ENCODE data around the gene FHOD3.

The FHOD3 gene

GRCh38 chr18:36262971-36263370 is 34.5 kb upstream of the FHOD3 start:
- DNase-seq (ENCODE audit: low read depth), result no peak
- TF ChIP-seq POLR2A (IDR thresholded peaks at IDR 0.05; ENCODE audit: extremely low read depth, insufficient read length) (no peak), MYC (IDR thresholded peaks at IDR 0.05; ENCODE audit: low read depth, low read length) (no peak), MAX (IDR thresholded peaks at IDR 0.05; ENCODE audit: low read depth, low read length) (no peak)
- H3K4me3 ChIP-seq (ENCODE audit: low read depth, low read length), result no peak overlapping the region

- no peak for DNase-seq (ENCODE audit: low read depth)
- TF ChIP-seq CTCF (IDR thresholded peaks at IDR 0.05; ENCODE audit: low read depth, low read length) (no peak), POLR2A (IDR thresholded peaks at IDR 0.05; ENCODE audit: extremely low read depth, insufficient read length) (no peak), MAX (IDR thresholded peaks at IDR 0.05; ENCODE audit: low read depth, low read length) (no peak), MYC (IDR thresholded peaks at IDR 0.05; ENCODE audit: low read depth, low read length) (no peak)
- H3K4me3 ChIP-seq (ENCODE audit: low read depth, low read length), result no peak overlapping the region
These were observed 33.2 kb upstream of the FHOD3 start for GRCh38 chr18:36264283-36264682.

GRCh38 chr18:36265015-36265414 is 32.5 kb upstream of the FHOD3 start:
- H3K4me3 ChIP-seq (ENCODE audit: low read depth, low read length), result no peak overlapping the region
- TF ChIP-seq MAX (IDR thresholded peaks at IDR 0.05; ENCODE audit: low read depth, low read length), result no peak
- TF ChIP-seq POLR2A (IDR thresholded peaks at IDR 0.05; ENCODE audit: extremely low read depth, insufficient read length), result no peak
- TF ChIP-seq CTCF (IDR thresholded peaks at IDR 0.05; ENCODE audit: low read depth, low read length), result no peak
- TF ChIP-seq MYC (IDR thresholded peaks at IDR 0.05; ENCODE audit: low read depth, low read length), result no peak
- no peak for DNase-seq (ENCODE audit: low read depth)

- TF ChIP-seq MYC (IDR thresholded peaks at IDR 0.05; ENCODE audit: low read depth, low read length), result no peak
- no peak overlapping the region for H3K4me3 ChIP-seq (ENCODE audit: low read depth, low read length)
- DNase-seq (ENCODE audit: low read depth), result no peak
These were observed 28.4 kb upstream of the FHOD3 start for GRCh38 chr18:36269157-36269556.

GRCh38 chr18:36271153-36271552 is 26.4 kb upstream of the FHOD3 start:
- TF ChIP-seq MYC (IDR thresholded peaks at IDR 0.05; ENCODE audit: low read depth, low read length) (no peak), CTCF (IDR thresholded peaks at IDR 0.05; ENCODE audit: low read depth, low read length) (no peak), POLR2A (IDR thresholded peaks at IDR 0.05; ENCODE audit: extremely low read depth, insufficient read length) (no peak), MAX (IDR thresholded peaks at IDR 0.05; ENCODE audit: low read depth, low read length) (no peak)
- no peak overlapping the region for H3K4me3 ChIP-seq (ENCODE audit: low read depth, low read length)
- DNase-seq (ENCODE audit: low read depth), result no peak

- no peak for DNase-seq (ENCODE audit: low read depth)
- no peak overlapping the region for H3K4me3 ChIP-seq (ENCODE audit: low read depth, low read length)
- TF ChIP-seq POLR2A (IDR thresholded peaks at IDR 0.05; ENCODE audit: extremely low read depth, insufficient read length), result no peak
- no peak for TF ChIP-seq CTCF (IDR thresholded peaks at IDR 0.05; ENCODE audit: low read depth, low read length)
- no peak for TF ChIP-seq MAX (IDR thresholded peaks at IDR 0.05; ENCODE audit: low read depth, low read length)
- TF ChIP-seq MYC (IDR thresholded peaks at IDR 0.05; ENCODE audit: low read depth, low read length), result no peak
These were observed 24.2 kb upstream of the FHOD3 start for GRCh38 chr18:36273347-36273746.

GRCh38 chr18:36274083-36274715 is 23.3 kb upstream of the FHOD3 start:
- TF ChIP-seq CTCF (IDR thresholded peaks at IDR 0.05; ENCODE audit: low read depth, low read length), result no peak
- no peak for TF ChIP-seq MAX (IDR thresholded peaks at IDR 0.05; ENCODE audit: low read depth, low read length)
- no peak for TF ChIP-seq POLR2A (IDR thresholded peaks at IDR 0.05; ENCODE audit: extremely low read depth, insufficient read length)
- TF ChIP-seq MYC (IDR thresholded peaks at IDR 0.05; ENCODE audit: low read depth, low read length), result no peak
- no peak overlapping the region for H3K4me3 ChIP-seq (ENCODE audit: low read depth, low read length)
- no peak for DNase-seq (ENCODE audit: low read depth)
